RKO (cell line): ENCODE data around the gene LPP.

Experiments
- DNase-seq: peaks from one replicate; pipeline ENCODE4 v3.0.0-alpha.2; 2016; ENCODE audit warnings: low spot score

LPP gene

GRCh38 chr3:188518416-188518815 is 364.5 kb downstream of the LPP start:
- no peak for DNase-seq

GRCh38 chr3:188518835-188519452 is 365.0 kb downstream of the LPP start:
- no peak for DNase-seq

GRCh38 chr3:188520466-188520865 is 366.5 kb downstream of the LPP start:
- no peak for DNase-seq

GRCh38 chr3:188522115-188522514 is 368.2 kb downstream of the LPP start:
- no peak for DNase-seq

GRCh38 chr3:188523291-188523690 is 369.3 kb downstream of the LPP start:
- no peak for DNase-seq

GRCh38 chr3:188524052-188524451 is 370.1 kb downstream of the LPP start:
- no peak for DNase-seq

- DNase-seq = no peak
Measured at GRCh38 chr3:188526057-188526456, 372.1 kb downstream of the LPP start.

GRCh38 chr3:188527389-188527788 is 373.4 kb downstream of the LPP start:
- no peak for DNase-seq

GRCh38 chr3:188528396-188528795 is 374.4 kb downstream of the LPP start:
- DNase-seq = no peak

- no peak for DNase-seq
Measured at GRCh38 chr3:188529228-188529627, 375.3 kb downstream of the LPP start.

- no peak for DNase-seq
Measured at GRCh38 chr3:188530226-188530625, 376.3 kb downstream of the LPP start.

- DNase-seq = no peak
Measured at GRCh38 chr3:188531210-188531609, 377.3 kb downstream of the LPP start.

GRCh38 chr3:188533172-188533571 is 379.2 kb downstream of the LPP start:
- DNase-seq = no peak

GRCh38 chr3:188533612-188534357 is 379.8 kb downstream of the LPP start:
- no peak for DNase-seq

- DNase-seq = no peak
Measured at GRCh38 chr3:188534633-188535032, 380.7 kb downstream of the LPP start.

- no peak for DNase-seq
Measured at GRCh38 chr3:188537606-188538005, 383.6 kb downstream of the LPP start.

GRCh38 chr3:188539037-188539436 is 385.1 kb downstream of the LPP start:
- DNase-seq = no peak

GRCh38 chr3:188539631-188540194 is 385.8 kb downstream of the LPP start:
- DNase-seq = no peak

GRCh38 chr3:188542196-188542595 is 388.2 kb downstream of the LPP start:
- no peak for DNase-seq

GRCh38 chr3:188544012-188544411 is 390.1 kb downstream of the LPP start:
- DNase-seq = no peak

- DNase-seq = no peak
Measured at GRCh38 chr3:188546835-188547670, 393.1 kb downstream of the LPP start.

GRCh38 chr3:188553569-188553968 is 399.6 kb downstream of the LPP start:
- no peak for DNase-seq

- no peak for DNase-seq
Measured at GRCh38 chr3:188554404-188554803, 400.4 kb downstream of the LPP start.
